SK-N-SH treated with all-trans-retinoic acid at 6 μM for 48 hours (cell line): Measurements from ENCODE around the gene RPL39L.

Experiments used
- ARNTL ChIP-seq: fragments of 450-650 bp; formaldehyde crosslinking; IDR thresholded peaks from 2 replicates; pipeline ENCODE4 v1.5.0; 2020; ENCODE audit warnings: low read depth, mild to moderate bottlenecking, moderate library complexity, borderline replicate concordance
- BACH2 ChIP-seq: fragments of 250-450 bp; sonication (Bioruptor Pico); IDR thresholded peaks from 2 replicates; pipeline ENCODE4 v1.9.0; 2021; ENCODE audit warnings: mild to moderate bottlenecking, borderline replicate concordance
- PATZ1 ChIP-seq: fragments of 250-450 bp; sonication (Bioruptor Pico); IDR thresholded peaks from 2 replicates; pipeline ENCODE4 v1.8.0; 2020; ENCODE audit warnings: mild to moderate bottlenecking, moderate library complexity, borderline replicate concordance
- POU6F1 ChIP-seq: fragments of 250-450 bp; sonication (Bioruptor Pico); IDR thresholded peaks from 2 replicates; pipeline ENCODE4 v1.8.0; 2021; ENCODE audit warnings: low read depth, mild to moderate bottlenecking, moderate library complexity, borderline replicate concordance
- PPARA ChIP-seq: fragments of 250-450 bp; sonication (Bioruptor Pico); IDR thresholded peaks from 2 replicates; pipeline ENCODE4 v1.5.0; 2020; ENCODE audit warnings: mild to moderate bottlenecking, borderline replicate concordance
- RARB ChIP-seq: fragments of 250-450 bp; sonication (Bioruptor Pico); IDR thresholded peaks from 2 replicates; pipeline ENCODE4 v1.8.0; 2021; ENCODE audit warnings: mild to moderate bottlenecking, moderate library complexity

- TF ChIP-seq ARNTL (CRISPR knock-in tag): no peak
- TF ChIP-seq POU6F1: no peak
- no peak for TF ChIP-seq PATZ1 (CRISPR knock-in tag)
- TF ChIP-seq BACH2 (CRISPR knock-in tag): no peak
- TF ChIP-seq PPARA (CRISPR knock-in tag): no peak
- TF ChIP-seq RARB (CRISPR knock-in tag): no peak
Observed at GRCh38 chr3:187166750-187167149, 27.5 kb upstream of the RPL39L start.
